ENCODE measurements around the gene ARIH1.

- no peak for TF ChIP-seq CTCF (IDR thresholded peaks at IDR 0.05)
- no peak for TF ChIP-seq EZH2 (IDR thresholded peaks at IDR 0.05; ENCODE audit: borderline replicate concordance, insufficient read depth, low read depth, low read length, poor library complexity, severe bottlenecking)
Observed at GRCh38 chr15:72593838-72594237, 119.7 kb downstream of the ARIH1 start.

Measured in B cell (primary cell).